GM06990 (cell line): Measurements from ENCODE around the gene FBXO31.

ENCODE experiments used
- DNase-seq: peaks from one replicate; pipeline ENCODE4 v3.0.0-alpha.2; 2011; ENCODE audit not compliant: insufficient read length; ENCODE audit errors: extremely low read depth
- H3K27me3 ChIP-seq: replicated peaks from 2 replicates; pipeline ENCODE4 v1.6.0; 2011; ENCODE audit warnings: low read length; ENCODE audit not compliant: control insufficient read depth, insufficient read depth
- H3K36me3 ChIP-seq: 2 replicates; pipeline ENCODE4 v1.5.1; 2011; ENCODE audit warnings: low read length; ENCODE audit not compliant: control insufficient read depth, insufficient read depth
- H3K4me3 ChIP-seq: replicated peaks from 2 replicates; pipeline ENCODE4 v1.5.1; 2011; ENCODE audit warnings: low read depth, mild to moderate bottlenecking, control low read depth, low read length
- TF ChIP-seq, protein P1 (sequence below): IDR thresholded peaks from 2 replicates; pipeline ENCODE4 v1.5.1; 2011; ENCODE audit warnings: low read length, control low read depth, mild to moderate bottlenecking, inconsistent platforms; ENCODE audit not compliant: insufficient read depth, poor library complexity, severe bottlenecking

Gene FBXO31

GRCh38 chr16:87337262-87337771 is 46.3 kb downstream of the FBXO31 start:
- TF ChIP-seq, protein P1, sequence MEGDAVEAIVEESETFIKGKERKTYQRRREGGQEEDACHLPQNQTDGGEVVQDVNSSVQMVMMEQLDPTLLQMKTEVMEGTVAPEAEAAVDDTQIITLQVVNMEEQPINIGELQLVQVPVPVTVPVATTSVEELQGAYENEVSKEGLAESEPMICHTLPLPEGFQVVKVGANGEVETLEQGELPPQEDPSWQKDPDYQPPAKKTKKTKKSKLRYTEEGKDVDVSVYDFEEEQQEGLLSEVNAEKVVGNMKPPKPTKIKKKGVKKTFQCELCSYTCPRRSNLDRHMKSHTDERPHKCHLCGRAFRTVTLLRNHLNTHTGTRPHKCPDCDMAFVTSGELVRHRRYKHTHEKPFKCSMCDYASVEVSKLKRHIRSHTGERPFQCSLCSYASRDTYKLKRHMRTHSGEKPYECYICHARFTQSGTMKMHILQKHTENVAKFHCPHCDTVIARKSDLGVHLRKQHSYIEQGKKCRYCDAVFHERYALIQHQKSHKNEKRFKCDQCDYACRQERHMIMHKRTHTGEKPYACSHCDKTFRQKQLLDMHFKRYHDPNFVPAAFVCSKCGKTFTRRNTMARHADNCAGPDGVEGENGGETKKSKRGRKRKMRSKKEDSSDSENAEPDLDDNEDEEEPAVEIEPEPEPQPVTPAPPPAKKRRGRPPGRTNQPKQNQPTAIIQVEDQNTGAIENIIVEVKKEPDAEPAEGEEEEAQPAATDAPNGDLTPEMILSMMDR: no peak
- Histone ChIP-seq H3K27me3 (no peaks in the 10 kb centered on the region), H3K36me3 (peaks cover 23% of the 10 kb centered on the region), H3K4me3 (no peak overlapping the region)
- no peak for DNase-seq

- no peak for DNase-seq
Measured at GRCh38 chr16:87336434-87337240, 46.9 kb downstream of the FBXO31 start.

DNA sequence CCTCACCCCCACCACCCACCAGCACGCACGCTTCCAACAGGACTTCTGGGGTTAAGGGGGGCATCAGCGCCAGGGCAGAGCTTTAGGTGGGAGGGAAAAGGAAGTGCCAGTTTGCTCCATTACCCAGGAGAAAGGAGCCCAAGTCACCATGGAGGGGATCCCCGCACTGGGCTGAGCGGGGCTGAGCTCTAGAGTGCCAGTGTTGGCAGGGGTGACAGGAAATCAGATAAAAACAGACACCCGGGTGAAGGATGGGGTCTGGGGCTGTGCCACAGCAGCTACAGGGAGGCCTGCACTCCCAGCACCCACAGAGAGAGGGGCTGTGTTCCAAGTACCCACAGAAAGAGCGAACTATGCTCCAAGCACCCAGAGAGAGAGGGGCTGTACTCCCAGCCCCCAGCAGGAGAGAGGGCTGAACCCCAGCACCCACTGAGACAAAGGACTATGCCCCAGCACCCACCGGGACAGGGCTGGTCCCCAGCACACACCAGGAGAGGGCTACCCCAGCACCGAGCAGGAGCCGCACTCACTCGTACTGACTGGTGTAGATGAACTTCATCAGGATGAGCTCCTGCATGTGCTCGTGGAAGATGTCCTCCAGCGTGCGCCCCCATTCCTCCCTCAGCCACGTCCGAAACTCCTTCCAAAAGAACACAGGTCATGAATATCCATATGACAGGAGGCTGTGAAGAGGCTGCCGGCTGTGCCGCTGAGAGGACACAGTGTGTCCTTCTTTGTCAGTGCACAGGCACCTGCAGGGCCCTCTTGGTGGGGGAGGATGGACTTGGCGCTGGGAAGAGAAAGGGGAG is 47.7 kb downstream of the FBXO31 start:
- Histone ChIP-seq H3K4me3 (no peak overlapping the region), H3K27me3 (no peaks in the 10 kb centered on the region), H3K36me3 (peaks cover 20% of the 10 kb centered on the region)
- TF ChIP-seq, protein P1: no peak
- no peak for DNase-seq

More at GRCh38 chr16:87336434-87337240, 46.9 kb downstream of the FBXO31 start:
- TF ChIP-seq, protein P1: no peak
- H3K27me3 ChIP-seq: no peaks in the 10 kb centered on the region
- peaks cover 17% of the 10 kb centered on the region for H3K36me3 ChIP-seq
- H3K4me3 ChIP-seq: no peak overlapping the region

GRCh38 chr16:87334651-87335624 is 48.6 kb downstream of the FBXO31 start:
- DNase-seq: no peak
- TF ChIP-seq, protein P1: no peak
- Histone ChIP-seq H3K4me3 (no peak overlapping the region), H3K27me3 (no peaks in the 10 kb centered on the region), H3K36me3 (peaks cover 26% of the 10 kb centered on the region)
